ENCODE results near the gene ZNF747.
"Not testable (repeated sequence)": the region's sequence is repeated elsewhere in the genome, so short reads cannot be mapped to it uniquely, and the experiment has no call there.

ZNF747 gene

DNA sequence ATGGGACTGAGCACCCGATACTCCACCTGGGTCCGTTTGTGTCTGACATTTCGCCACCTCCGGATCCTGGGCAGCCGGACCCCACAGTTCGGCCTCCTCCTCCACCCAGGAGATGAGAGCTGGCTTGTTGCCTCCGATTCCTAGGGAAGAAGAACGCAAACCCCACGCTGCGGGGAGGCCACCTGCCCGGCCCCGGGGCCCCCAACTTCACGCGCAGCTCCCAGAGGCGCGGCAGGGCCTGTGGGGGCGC is 23.0 kb upstream of the ZNF747 start:
- DNase-seq: peak; percentile 48

- DNase-seq: no peak
These were observed 21.4 kb upstream of the ZNF747 start for GRCh38 chr16:30556125-30556473.

DNA sequence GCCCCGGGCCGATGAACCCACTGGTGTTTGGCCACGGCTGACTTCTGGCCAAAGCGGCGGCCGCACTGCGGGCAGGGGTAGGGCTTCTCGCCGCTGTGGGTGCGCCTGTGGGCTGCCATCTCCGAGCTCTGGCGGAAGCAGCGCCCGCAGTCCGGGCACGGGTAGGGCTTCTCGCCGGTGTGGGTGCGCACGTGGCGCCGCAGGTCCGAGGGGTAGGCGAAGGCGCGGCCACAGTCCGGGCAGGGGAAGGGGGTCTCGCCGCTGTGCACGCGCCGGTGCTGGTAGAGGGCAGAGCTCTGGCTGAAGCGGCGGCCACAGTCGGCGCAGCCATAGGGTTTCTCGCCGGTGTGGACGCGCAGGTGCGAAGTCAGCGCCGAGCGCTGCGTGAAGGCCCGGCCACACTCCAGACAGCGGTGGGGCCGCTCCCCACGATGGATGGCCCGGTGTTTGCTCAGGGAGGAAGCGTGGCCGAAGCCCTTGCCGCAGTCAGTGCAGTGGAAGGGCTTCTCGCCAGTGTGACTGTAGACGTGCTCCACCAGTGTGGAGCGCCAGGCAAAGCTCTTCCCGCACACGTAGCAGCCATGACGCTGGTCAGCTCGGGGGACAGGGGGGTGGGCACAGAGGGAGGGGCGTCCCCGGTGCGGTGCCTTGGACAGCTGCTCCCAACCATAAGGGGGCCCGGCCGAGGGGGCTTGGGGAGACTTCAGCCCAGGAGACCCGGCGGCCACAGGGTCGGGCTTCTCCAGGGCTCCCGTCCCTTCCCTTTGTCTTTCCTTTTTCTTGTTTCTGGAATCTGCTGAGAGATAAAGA is 20.9 kb upstream of the ZNF747 start:
- no peak for DNase-seq

GRCh38 chr16:30554557-30555314 is 20.1 kb upstream of the ZNF747 start:
- DNase-seq: no peak

DNA sequence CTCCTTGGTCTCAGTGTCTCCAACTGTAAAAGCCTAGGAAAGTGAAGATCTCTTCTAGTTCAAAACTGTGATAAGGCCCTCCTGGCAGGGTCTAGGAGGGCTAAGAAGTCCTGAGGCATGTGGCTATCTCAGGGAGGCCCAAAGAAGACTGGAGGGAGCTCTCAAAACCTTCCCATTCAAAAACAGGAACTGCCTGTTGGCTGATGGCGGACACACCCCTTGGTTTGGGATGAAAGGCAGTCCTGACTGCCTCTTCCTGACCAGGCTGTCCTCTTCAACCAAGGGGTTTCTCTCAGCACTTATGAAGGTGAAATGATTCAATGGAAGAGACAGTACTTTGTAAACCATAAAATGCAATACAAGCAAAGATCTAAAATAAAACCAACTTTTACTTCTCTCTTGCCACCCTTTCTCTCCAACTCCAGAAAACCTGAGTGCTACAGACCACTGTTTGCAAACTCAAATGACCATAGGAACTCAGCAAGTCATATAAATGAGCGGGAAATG is 18.8 kb upstream of the ZNF747 start:
- DNase-seq: no peak

GRCh38 chr16:30552956-30553355 is 18.3 kb upstream of the ZNF747 start:
- DNase-seq: no peak

- no peak for DNase-seq
These were observed 17.1 kb upstream of the ZNF747 start for GRCh38 chr16:30551781-30552180.

DNA sequence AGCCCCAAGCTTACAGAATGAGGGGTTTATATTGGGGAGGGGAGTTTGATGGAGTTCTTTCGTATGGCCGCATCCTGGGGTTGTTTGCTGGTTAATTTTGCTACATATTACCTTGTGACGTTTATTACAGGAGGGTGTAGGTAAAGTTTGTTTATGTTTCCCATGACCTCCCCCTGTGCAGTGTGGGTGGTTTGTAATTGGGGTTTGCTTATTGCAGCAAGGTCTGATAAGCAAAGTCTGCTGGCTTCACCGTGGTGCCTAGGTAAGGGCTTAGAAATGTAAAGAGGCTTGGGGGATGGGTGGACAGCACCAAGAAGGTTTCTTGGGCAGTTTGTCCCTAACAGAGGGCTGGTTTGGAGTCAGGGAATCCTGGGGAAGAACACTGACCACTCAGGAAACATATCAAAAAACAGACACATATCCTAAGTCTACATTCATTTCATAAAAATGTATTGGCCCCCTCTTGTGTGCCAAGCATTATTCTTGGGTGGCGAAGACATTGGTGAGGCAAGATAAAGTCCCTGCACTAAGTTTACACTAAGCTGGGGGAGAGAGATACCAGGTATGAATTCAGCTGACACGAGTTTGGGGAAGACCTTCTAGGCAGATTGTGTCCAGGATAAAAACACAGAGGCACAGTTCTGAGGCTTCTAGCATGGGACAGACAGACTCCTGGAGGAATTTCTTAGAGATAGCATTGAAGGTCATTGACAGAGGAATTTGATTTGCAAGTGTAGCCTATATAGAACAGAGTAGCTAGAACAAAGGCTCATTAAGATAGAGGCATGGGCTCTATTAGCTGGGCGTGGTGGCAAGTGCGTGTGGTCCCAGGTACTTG is 14.0 kb upstream of the ZNF747 start:
- no peak for DNase-seq

DNA sequence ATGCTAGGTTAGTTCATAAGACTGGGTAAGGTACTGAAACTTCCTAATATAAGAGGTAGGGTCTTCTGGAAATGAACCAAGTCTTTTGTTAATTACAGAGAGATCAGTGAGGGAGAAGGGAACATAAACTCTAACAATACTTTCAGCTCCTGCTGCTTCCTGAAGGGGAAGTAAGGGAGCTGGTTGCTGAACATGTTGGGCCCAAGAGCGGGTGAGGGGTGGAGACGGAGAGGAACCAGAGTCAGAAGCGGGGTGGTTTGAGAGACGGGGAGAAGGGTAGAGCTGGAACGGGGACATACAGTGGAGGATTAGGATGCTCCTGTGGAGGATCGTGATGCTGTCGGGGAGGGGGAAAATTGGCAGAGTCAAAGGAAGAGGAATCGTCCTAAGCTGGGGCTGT is 11.5 kb upstream of the ZNF747 start:
- no peak for DNase-seq

DNA sequence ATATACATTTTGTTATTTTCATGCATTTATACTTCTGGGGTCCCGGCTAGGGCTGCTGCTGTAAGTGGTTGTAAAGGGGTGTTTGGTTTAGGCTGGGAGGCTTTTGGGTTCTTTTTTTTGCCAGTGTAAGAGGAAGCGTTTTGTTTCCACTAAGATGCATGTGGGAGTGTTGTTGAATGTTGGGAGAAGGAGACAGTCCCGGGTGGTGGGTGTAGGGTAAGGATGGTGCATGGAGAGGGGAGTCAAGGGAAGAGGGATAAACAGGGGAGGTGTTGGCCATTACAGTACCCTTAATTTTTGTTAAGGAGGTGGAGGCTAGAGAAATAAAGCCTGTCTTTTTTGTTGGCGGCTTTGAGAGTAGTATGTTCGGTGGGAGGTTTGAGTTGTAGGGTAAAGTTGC is 8.4 kb upstream of the ZNF747 start:
- DNase-seq: no peak

GRCh38 chr16:30541502-30542329 is 7.1 kb upstream of the ZNF747 start:
- no peak for DNase-seq

DNA sequence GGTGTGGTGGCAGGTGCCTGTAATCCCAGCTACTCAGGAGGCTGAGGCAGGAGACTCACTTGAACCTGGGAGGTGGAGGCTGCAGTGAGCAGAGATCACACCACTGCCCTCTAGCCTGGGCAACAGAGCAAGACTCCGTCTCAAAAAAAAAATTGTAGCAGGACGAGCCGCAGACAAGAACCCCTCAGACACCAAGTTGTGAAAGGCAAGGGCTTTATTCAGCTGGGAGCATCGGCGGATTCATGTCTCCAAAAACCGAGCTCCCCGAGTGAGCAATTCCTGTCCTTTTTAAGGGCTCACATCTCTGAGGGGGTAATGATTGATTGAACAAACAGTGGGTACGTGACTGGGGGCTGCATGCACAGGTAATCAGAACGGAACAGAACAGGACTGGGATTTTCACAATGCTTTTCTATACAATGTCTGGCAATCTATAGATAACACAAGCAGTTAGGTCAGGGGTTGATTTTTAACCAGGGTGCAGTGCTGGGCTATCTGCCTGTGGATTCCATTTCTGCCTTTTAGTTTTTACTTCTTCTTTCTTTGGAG is 6.3 kb upstream of the ZNF747 start:
- DNase-seq: not testable (repeated sequence)

GRCh38 chr16:30539986-30540526 is 5.4 kb upstream of the ZNF747 start:
- not testable (repeated sequence) for DNase-seq

- DNase-seq: no peak
These were observed 4.6 kb upstream of the ZNF747 start for GRCh38 chr16:30539000-30539964.

GRCh38 chr16:30536391-30537024 is 1.9 kb upstream of the ZNF747 start:
- not testable (repeated sequence) for DNase-seq

DNA sequence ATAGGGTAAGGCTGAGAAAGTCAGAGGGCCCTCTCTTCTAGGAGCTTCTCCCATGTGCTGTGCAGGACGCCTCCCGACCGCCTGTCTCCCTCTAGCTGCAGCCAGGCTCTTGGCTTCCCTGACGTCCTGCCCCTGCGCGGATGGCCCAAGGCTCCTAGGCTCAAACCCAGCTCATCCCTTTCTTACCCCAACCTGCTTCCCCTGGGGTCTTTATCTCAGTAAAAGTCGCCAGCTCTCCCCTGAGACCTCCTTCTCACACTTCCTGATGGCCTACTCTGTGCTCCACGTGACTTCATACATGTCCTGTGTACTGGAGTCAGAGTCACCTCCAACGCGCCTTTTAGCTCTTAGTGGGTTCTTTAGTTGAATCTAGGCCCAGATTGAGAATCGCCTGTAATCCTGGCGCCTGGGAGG is 1.1 kb upstream of the ZNF747 start:
- DNase-seq: peak; percentile 80

DNA sequence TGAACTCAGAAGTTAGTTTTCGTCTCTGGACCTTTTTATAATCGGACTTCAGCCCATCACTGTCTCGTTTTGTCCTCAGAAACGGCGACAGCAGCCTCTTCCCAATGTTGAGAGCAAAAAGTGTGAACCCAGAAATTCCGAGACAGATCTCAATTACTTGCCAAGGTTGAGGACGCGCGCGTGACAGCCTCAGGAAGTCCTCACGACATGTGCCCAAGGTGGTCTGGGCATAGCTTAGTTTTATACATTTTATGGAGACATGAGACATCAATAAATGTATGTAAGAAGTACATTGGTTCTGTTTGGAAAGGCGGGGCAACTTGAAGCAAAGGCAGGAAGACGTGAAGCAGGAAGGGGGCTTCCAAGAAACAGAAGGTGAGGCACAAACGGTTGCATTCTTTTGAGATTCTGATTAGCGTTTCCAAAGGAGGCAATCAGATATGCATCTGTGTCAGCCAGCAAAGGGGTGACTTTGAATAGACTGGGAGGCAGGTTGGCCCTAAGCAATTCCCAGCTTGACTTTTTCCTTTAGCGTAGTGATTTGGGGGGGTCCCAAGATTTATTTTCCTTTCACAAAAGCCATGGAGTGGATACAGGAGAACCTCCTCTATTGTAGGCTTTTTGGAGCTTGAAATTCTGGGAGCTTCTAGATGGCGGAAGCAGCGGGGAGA is 583 bp upstream of the ZNF747 start:
- DNase-seq: no peak

DNA sequence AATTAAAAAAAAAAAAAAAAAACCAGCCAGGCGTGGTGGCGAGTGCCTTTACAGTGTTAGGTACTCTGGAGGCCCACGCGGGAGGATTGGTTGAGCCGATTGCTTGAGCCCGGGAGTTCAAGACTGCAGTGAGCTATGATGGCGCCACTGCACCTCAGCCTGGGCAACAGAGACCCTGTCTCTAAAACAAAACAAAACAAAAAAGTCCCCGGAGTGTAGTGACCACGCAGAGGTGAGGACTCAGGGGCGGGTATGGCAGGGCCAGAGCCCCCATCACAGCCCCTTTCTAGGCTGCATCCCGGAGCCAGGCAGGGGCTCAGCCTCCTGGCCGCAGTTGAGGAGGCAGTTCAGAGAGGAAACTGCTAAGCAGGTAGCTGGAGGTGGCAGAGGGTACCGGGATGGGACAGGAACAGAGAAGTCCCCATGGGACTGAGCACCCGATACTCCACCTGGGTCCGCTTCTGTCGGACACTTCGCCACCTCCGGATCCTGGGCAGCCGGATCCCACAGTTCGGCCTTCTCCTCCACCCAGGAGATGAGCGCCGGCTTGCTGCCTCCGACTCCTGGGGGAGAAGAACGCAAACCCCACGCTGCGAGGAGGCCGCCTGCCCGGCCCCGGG is 800 bp downstream of the ZNF747 start:
- DNase-seq: no peak

- no peak for DNase-seq
These were observed 1.5 kb downstream of the ZNF747 start for GRCh38 chr16:30533146-30533522.

Data from NCI-H1092 treated with DMSO at 0.1 percent for 48 hours (cell line).